ENCODE results near the gene KDM5B.

GRCh38 chr1:202680586-202681352 lies 127.5 kb downstream of the KDM5B start:
- TF ChIP-seq CTCF (IDR thresholded peaks at IDR 0.05; ENCODE audit: poor library complexity) = no peak
- no peak for TF ChIP-seq EZH2phosphoT487 (IDR thresholded peaks at IDR 0.05; ENCODE audit: low read depth, severe bottlenecking, unreplicated experiment)
- TF ChIP-seq EZH2 (IDR thresholded peaks at IDR 0.05; ENCODE audit: borderline replicate concordance) = no peak

Data from hepatocyte (in vitro differentiated cells).